ENCODE measurements around the gene BTN2A1. TPM values are rescaled to one million over a fixed set of nuclear protein-coding genes. Genes with fewer than 3 reads are reported as not detected.

The BTN2A1 gene
- polyA plus RNA-seq, 1 experiment, result 34.7 TPM

- POLR2A ChIA-PET, result no interaction called here
These were observed 21.7 kb upstream of the BTN2A1 start for GRCh38 chr6:26436018-26436417.

GRCh38 chr6:26437550-26437949 lies 20.2 kb upstream of the BTN2A1 start:
- no peak for DNase-seq (ENCODE audit: low read depth)
- ChIA-PET CTCF (no interaction called here), POLR2A (no interaction called here)
- H3K36me3 ChIP-seq (ENCODE audit: control insufficient read depth, insufficient read depth, low read length), result no peaks in the 10 kb centered on the region
- TF ChIP-seq CTCF (IDR thresholded peaks at IDR 0.05; ENCODE audit: insufficient read depth, low read depth, low read length), result no peak
- no peaks in the 10 kb centered on the region for H3K27me3 ChIP-seq (ENCODE audit: control insufficient read depth, insufficient read depth, low read length)
- no peak overlapping the region for H3K4me3 ChIP-seq (ENCODE audit: low read depth, low read length)

More at GRCh38 chr6:26436018-26436417, 21.7 kb upstream of the BTN2A1 start:
- Histone ChIP-seq H3K36me3 (ENCODE audit: control insufficient read depth, insufficient read depth, low read length) (peaks cover 2% of the 10 kb centered on the region; the same call in 1 of the 2 replicates), H3K27me3 (ENCODE audit: control insufficient read depth, insufficient read depth, low read length) (no peaks in the 10 kb centered on the region), H3K4me3 (ENCODE audit: low read depth, low read length) (no peak overlapping the region)
- CTCF ChIA-PET, result no interaction called here
- no peak for TF ChIP-seq CTCF (IDR thresholded peaks at IDR 0.05; ENCODE audit: insufficient read depth, low read depth, low read length)
- no peak for DNase-seq (ENCODE audit: low read depth)

DNA sequence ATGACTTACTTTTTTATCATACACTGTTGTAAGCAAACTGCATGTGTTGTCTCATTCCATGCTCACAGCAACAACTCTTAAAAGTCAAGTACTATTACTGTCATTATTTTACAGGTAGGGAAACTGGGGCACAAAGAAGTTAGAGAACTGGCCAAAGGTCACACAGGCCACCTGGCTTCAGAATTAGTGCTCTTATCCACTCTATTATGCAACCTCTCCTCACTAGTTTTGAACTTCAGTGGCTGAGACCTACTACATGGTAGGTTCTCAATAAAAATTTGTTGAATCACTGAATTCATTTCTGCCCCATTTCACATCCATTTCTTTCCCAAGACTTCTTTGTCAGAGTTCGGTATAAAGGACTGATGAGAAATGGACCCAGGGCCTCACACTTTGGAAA lies 19.8 kb upstream of the BTN2A1 start:
- DNase-seq (ENCODE audit: low read depth), result no peak
- Histone ChIP-seq H3K4me3 (ENCODE audit: low read depth, low read length) (no peak overlapping the region), H3K27me3 (ENCODE audit: control insufficient read depth, insufficient read depth, low read length) (no peaks in the 10 kb centered on the region), H3K36me3 (ENCODE audit: control insufficient read depth, insufficient read depth, low read length) (no peaks in the 10 kb centered on the region)
- ChIA-PET CTCF (no interaction called here), POLR2A (no interaction called here)
- TF ChIP-seq CTCF (IDR thresholded peaks at IDR 0.05; ENCODE audit: insufficient read depth, low read depth, low read length), result no peak

GRCh38 chr6:26439151-26440125 lies 18.3 kb upstream of the BTN2A1 start:
- no peak for DNase-seq (ENCODE audit: low read depth)
- Histone ChIP-seq H3K36me3 (ENCODE audit: control insufficient read depth, insufficient read depth, low read length) (no peaks in the 10 kb centered on the region), H3K27me3 (ENCODE audit: control insufficient read depth, insufficient read depth, low read length) (no peaks in the 10 kb centered on the region), H3K4me3 (ENCODE audit: low read depth, low read length) (no peak overlapping the region)
- no peak for TF ChIP-seq CTCF (IDR thresholded peaks at IDR 0.05; ENCODE audit: insufficient read depth, low read depth, low read length)
- ChIA-PET CTCF (interaction anchor here (1.4 to 1.6 kb wide), 2 partner anchors 9 to 12 kb away, joined by 3 to 4 read pairs; no protein-coding TSS in a partner anchor), POLR2A (no interaction called here)

- CTCF ChIA-PET, result no interaction called here
These were observed 16.8 kb upstream of the BTN2A1 start for GRCh38 chr6:26440977-26441358.

More at GRCh38 chr6:26440977-26441358, 16.8 kb upstream of the BTN2A1 start:
- Histone ChIP-seq H3K36me3 (ENCODE audit: control insufficient read depth, insufficient read depth, low read length) (peaks cover 1% of the 10 kb centered on the region; the same call in 1 of the 2 replicates), H3K4me3 (ENCODE audit: low read depth, low read length) (peak overlapping the region; percentile 48), H3K27me3 (ENCODE audit: control insufficient read depth, insufficient read depth, low read length) (no peaks in the 10 kb centered on the region; the same call in 1 of the 2 replicates)
- TF ChIP-seq CTCF (IDR thresholded peaks at IDR 0.05; ENCODE audit: insufficient read depth, low read depth, low read length), result no peak
- no peak for DNase-seq (ENCODE audit: low read depth)
- POLR2A ChIA-PET, result no interaction called here

Data from BJ (cell line).